SIG-M5 treated with dmso at 0.1 percent for 504 hours (cell line): ENCODE measurements around the gene CTNND1.

Source experiments
- DNase-seq: peaks from one replicate; lab custom pipeline; 2025; ENCODE audit not compliant: unreplicated experiment; lab: John Stamatoyannopoulos, UW

CTNND1 gene

DNA sequence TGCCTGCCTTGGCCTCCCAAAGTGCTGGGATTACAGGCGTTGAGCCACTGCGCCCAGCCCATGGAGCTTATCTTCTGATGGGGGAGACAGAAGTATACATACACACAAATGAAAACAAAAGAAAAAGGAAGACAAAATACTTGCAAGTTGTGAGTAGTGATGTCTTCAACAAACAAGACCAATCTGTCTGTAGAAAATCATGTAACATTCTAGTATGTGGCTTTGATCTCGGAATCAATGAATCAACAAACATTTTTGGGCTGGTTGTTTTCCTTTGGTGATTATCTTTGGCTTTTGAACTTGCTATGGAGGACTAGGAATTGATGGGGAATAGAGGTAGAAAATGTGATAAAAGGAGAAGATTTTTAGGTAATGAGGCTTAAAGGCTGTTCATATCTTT is 3.4 kb upstream of the CTNND1 start:
- no peak for DNase-seq

DNA sequence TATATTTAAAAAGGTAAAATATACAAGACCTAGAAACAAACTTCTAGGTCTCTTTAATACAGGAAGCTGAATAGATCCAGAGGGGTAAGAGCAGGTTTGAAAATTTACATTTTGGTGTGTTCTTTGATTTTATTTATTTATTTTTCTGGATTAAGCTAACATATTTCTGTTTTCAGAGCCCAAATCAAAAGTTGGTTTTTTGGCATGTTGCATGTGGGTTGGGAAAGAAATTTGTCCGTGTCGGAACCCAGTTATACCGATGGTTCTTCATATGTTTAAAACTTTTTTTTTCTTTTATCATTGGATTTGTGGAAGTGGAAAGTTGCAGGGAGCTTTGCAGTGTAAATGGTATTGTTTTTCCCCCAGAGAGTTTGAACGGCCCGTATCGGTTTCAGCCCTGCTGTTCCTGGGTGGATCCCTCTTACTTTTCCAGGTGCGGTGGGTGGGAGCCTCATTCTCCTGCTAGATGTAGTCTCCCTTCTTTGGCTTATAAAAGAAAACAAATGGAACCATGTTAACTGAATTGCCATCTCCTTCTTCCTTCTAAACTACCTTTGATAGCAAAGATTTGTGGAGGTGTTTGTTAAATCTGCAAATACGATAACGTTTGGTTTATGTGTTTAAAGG is 746 bp downstream of the CTNND1 start:
- no peak for DNase-seq

DNA sequence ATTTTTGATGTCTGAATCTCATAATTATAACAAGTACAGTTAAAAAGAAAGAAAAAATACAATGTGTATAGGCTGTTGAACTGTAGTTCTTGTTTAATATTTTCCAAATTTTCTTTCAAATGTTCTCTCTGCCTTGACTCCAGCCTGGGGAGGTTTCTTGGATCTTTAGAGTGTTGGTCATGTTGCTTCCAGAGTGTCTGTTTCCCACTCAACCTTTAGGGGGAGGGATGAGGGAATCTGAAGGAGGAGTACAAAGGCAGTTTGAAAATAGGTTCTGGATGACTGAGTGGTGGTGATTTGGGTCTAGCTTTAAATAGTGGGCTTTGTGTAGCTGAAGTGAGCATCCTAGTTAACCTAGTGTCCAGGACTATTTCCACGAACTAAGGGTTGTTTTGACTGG is 2.0 kb downstream of the CTNND1 start:
- DNase-seq: no peak

DNA sequence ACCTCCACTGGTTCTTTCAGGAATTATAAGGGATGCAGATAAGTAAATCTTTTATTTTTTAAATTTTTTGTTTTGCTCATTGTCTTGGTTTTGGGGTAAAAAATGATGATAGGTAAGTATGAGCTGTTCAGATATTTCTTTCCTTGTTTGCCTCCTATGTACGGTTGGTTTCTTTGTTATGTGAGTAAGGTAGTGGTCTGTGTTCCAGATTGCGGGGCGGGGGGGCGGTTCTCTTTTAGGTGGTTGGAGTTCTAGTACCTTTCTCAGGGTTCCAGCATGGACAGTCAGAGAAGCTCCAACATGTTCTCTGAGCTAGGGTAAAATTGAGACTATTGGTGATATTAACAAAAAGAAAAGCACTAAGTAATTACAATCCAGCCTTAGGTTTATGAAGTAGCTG is 2.4 kb downstream of the CTNND1 start:
- no peak for DNase-seq

DNA sequence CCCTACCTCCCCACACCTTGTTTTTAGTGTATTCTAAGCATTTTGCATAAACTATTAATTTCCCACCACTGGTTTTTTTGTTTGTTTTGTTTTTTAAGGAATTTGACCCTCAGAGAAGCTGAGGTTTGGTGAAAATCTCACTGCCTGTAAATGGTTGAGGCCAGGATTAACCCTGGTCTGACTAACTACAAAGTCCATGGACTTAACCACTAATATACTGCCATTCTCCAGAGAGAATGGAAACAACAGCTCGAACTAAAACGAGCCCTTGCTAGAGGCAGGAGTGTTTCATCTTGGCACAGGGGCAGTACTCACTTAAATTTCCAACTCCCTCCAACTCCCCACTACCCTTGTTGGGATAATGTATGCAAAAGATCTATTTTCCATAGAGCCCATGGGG is 3.0 kb downstream of the CTNND1 start:
- DNase-seq: no peak

DNA sequence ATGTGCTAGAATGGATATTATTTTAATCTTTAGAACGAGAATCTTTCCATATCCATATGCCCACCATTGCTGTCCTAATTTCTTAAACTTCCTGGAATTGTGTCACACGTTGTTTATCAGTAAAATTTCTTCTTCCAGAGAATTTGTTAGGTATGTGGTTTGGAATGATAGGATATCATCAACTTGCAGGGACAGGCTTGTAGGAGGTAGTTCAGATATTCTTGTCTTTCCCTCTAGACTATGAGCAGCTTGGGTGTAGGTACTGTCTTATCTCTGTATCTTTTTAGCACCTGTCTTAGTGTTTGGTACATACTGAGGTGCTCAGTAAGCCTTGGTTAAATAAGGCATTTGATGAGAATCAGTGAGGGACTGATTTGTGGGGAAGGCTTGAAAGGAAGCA is 3.4 kb downstream of the CTNND1 start:
- DNase-seq: no peak

DNA sequence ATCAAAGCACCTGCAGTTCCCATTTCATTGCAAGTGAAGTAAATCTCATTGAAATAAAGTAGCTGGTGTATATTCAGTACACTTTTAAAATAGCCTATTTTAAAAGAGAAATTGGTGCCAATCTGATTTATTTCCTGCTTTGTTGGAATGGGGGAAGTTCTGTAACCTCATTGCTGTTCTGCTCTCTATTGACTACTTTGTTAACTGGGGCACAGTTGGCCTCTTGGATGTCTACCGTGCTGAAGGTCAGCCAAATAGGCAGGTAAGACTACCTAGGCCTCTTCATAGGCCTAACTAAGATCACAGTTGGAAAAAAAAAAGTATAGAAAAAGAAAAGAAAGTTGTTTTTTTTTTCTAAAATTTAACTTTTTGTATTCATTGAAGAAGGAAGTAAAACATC is 9.2 kb downstream of the CTNND1 start:
- DNase-seq: no peak

GRCh38 chr11:57771365-57771764 is 9.8 kb downstream of the CTNND1 start:
- DNase-seq: no peak

DNA sequence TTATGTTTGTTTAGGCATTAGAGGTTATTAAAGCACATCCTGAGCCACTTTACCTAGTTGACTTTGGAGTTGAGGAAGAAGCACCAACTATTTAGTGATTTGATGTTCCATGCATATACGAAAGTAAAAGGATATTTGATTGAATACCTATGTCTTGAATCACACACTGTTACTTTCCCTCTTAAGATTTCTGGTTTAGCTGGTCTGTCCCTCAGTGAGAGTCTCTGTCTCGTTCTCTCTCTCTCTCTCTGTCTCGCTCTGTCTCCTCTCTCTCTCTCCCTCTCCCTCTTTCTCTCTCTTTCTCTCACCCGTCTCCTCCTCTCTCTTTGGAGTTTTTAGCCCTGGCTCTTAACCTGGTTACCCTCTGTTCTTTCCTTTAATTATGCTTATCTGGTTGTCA is 11.0 kb downstream of the CTNND1 start:
- DNase-seq: no peak

DNA sequence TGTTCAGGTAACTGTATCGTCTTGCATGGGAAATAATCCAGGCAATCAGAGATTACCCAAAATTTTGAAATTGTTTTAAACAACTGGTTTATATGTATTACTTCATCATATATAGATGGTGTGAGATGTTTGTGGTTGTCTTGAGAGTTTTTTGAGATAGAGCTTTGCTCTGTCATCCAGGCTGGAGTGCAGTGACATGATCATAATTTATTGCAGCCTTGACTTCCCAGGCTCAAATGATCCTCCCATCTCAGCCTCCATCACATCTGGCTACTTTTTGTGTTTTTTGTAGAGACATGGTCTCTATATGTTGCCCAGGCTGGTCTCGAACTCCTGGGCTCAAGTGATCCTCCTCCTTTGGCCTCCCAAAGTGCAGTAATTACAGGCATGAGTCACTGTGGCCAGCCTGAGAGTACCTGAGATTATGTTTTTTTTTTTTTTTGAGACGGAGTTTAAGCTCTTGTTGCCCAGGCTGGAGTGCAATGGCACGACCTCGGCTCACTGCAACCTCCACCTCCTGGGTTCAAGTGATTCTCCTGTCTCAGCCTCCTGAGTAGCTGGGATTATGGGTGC is 11.5 kb downstream of the CTNND1 start:
- DNase-seq: no peak

- no peak for DNase-seq
Measured at GRCh38 chr11:57775491-57775890, 13.9 kb downstream of the CTNND1 start.

GRCh38 chr11:57776031-57776521 is 14.5 kb downstream of the CTNND1 start:
- DNase-seq: no peak

DNA sequence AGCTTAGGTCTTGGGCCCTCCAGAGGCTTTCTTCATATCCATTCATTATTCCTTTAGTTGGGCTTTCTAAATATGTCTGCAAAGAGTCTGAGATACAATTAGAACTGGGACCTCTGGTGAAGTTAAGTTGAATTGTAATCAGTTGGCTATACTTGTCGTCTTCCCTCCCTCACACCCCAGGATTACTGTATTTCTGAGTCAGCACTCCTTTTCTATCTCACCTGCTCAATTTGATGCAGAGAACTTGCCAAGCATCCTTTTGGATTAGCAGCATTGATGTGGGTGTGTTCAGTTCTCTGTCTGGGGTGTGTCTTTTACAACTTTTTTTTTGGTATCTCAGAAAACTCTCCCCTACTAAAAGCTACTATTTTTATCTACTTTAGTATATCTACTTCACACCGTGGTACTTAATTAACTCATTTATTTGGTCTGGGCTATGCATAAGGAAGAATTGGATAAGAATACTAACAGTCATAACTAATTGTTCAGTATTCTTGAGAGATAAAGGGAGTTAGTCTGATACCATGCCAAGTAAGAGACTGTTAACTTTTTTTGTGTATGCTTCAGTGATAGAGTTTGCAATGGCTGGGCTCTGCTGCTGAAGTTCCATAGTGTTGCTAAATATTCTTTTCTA is 15.1 kb downstream of the CTNND1 start:
- no peak for DNase-seq

DNA sequence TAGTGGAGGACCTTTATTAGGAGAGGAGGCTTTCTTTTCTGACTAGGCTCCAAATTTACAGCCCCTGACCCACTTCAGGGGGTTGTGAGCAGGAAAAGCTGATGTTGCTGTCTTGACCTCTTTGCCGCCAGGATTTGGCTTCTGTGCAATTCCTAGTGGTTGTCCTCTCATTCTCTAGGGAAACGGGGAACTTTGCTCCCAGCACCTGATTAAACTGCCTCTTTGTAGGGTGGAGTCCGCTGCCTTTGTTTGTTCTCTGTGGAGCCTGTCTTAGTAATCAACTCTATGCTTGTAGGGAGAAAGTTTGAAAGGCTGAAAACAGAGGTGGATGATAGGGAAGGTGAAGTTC is 16.3 kb downstream of the CTNND1 start:
- DNase-seq: no peak

GRCh38 chr11:57778318-57779037 is 16.9 kb downstream of the CTNND1 start:
- DNase-seq: peak; percentile 17

DNA sequence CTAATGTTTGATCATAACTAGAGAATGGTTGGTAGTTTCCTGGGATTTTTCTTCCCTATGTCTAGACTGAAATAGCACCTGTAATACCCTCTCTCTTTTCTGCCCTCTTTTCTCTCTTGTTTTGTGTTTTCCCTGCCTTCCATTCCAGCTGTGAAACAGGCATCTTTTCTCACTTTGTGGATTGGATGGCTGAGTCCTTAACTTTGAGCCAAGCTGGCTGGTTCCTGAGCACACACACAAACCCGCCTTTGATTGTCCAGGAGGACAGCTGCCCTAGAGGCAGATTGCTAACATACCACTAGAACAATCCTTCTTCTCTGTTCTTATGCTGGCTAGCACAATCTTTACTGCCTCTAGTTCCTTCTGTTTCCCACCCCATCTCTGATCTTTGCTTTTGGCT is 17.7 kb downstream of the CTNND1 start:
- no peak for DNase-seq

GRCh38 chr11:57781529-57781943 is 19.9 kb downstream of the CTNND1 start:
- no peak for DNase-seq

DNA sequence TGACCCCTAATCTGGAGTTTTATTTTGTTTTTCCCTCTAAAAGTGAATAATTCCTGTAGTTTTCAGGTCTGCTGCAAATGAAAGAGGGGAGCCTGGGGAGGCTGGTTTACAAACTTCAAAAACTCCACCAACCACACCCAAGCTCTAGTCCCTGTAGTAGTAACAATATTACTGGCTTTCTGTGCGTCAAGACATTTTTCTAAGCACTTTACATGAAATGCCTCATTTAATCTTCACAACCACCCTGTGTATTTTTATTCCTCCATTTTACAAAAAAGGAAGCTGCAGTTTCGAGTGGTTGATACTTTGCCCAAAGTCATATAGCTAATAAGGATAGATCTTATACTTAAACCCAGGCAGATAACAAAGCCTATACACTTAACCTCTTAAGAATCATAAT is 23.5 kb downstream of the CTNND1 start:
- DNase-seq: no peak

- DNase-seq: no peak
Measured at GRCh38 chr11:57786436-57786835, 24.8 kb downstream of the CTNND1 start.

- DNase-seq: no peak
Measured at GRCh38 chr11:57787006-57787604, 25.5 kb downstream of the CTNND1 start.

- DNase-seq: peak; percentile 91
Measured at GRCh38 chr11:57787920-57788702, 26.5 kb downstream of the CTNND1 start.
